ENCODE results near the gene KLRF1. TPM values are rescaled to one million over a fixed set of nuclear protein-coding genes. Genes with fewer than 3 reads are reported as not detected.

Gene KLRF1
- total RNA-seq, 4 donors from 2014 or later, result not detected

DNA sequence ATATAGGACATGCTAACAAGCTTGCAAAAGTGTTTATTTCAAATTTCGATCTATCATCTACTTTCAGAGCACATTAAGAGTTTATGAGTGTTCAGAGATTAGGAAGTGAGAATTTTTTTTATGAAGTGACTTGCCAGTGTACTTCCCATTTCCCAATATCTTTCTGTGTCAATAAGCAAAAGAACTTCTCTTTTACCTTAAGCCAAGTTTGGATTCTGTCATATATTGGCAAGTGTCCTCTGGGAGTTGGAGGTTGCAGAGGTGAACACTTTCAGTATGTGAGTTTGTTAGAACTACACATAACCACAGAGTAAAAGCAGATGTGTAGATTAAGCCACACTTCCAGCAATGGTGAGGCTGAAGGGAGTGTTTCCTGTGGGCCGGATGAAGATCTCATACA is 16.6 kb upstream of the KLRF1 start:
- Histone ChIP-seq H3K27me3 (no peaks in the 10 kb centered on the region), H3K4me3 (no peak overlapping the region), H3K27ac (no peak overlapping the region), H3K4me1 (peaks cover 0 to 5% of the 10 kb centered on the region in 2 donors), H3K9me3 (no peaks in the 10 kb centered on the region), H3K36me3 (no peaks in the 10 kb centered on the region)
- ATAC-seq (no peak), DNase-seq (no peak)
- intact Hi-C loops (cut with DNase I; ENCODE audit: low total_unique reads) (no loop called here), in situ Hi-C loops (cut with MboI; ENCODE audit: low sequenced_read_pairs in 4 of 4) (loop anchor here in 2 of 4 donors (10.0 kb wide), 1 partner anchor 114 kb away; no protein-coding TSS in a partner anchor)
- TF ChIP-seq, protein P1, sequence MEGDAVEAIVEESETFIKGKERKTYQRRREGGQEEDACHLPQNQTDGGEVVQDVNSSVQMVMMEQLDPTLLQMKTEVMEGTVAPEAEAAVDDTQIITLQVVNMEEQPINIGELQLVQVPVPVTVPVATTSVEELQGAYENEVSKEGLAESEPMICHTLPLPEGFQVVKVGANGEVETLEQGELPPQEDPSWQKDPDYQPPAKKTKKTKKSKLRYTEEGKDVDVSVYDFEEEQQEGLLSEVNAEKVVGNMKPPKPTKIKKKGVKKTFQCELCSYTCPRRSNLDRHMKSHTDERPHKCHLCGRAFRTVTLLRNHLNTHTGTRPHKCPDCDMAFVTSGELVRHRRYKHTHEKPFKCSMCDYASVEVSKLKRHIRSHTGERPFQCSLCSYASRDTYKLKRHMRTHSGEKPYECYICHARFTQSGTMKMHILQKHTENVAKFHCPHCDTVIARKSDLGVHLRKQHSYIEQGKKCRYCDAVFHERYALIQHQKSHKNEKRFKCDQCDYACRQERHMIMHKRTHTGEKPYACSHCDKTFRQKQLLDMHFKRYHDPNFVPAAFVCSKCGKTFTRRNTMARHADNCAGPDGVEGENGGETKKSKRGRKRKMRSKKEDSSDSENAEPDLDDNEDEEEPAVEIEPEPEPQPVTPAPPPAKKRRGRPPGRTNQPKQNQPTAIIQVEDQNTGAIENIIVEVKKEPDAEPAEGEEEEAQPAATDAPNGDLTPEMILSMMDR (IDR thresholded peaks at IDR 0.05 in 4 of 5, conservative IDR thresholded peaks at IDR 0.05 in 1 of 5), result no peak

DNA sequence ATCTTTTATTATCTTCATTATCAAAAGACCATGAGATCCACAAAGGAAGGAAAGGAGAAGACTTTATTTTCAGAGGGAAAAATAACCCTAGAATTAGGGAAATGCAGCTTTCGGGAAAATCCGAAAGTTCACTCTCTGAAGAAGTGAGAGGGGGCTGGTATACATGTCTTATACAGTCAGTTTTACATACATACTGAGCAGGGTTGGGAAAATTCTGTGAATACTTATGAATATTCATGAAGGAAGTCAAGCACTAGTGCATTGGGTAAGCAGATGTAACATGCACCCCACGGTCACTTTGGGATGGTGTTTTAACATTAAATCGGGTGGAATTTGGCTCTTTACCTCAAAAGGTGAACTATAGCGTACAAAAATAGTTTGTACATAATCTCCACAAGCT is 15.7 kb upstream of the KLRF1 start:
- Histone ChIP-seq H3K27me3 (no peaks in the 10 kb centered on the region), H3K36me3 (no peaks in the 10 kb centered on the region), H3K4me1 (peaks cover 0 to 2% of the 10 kb centered on the region in 2 donors), H3K27ac (no peak overlapping the region), H3K9me3 (no peaks in the 10 kb centered on the region), H3K4me3 (no peak overlapping the region)
- no peak for ATAC-seq
- intact Hi-C loops (cut with DNase I; ENCODE audit: low total_unique reads), result no loop called here
- no peak for TF ChIP-seq POLR2A (IDR thresholded peaks at IDR 0.05)
- TF ChIP-seq, protein P1 (IDR thresholded peaks at IDR 0.05 in 4 of 5, conservative IDR thresholded peaks at IDR 0.05 in 1 of 5), result no peak
- DNase-seq, result no peak
- in situ Hi-C loops (cut with MboI; ENCODE audit: low sequenced_read_pairs in 4 of 4), result loop anchor here in 2 of 4 donors (10.0 kb wide), 1 partner anchor 113 kb away; no protein-coding TSS in a partner anchor

DNA sequence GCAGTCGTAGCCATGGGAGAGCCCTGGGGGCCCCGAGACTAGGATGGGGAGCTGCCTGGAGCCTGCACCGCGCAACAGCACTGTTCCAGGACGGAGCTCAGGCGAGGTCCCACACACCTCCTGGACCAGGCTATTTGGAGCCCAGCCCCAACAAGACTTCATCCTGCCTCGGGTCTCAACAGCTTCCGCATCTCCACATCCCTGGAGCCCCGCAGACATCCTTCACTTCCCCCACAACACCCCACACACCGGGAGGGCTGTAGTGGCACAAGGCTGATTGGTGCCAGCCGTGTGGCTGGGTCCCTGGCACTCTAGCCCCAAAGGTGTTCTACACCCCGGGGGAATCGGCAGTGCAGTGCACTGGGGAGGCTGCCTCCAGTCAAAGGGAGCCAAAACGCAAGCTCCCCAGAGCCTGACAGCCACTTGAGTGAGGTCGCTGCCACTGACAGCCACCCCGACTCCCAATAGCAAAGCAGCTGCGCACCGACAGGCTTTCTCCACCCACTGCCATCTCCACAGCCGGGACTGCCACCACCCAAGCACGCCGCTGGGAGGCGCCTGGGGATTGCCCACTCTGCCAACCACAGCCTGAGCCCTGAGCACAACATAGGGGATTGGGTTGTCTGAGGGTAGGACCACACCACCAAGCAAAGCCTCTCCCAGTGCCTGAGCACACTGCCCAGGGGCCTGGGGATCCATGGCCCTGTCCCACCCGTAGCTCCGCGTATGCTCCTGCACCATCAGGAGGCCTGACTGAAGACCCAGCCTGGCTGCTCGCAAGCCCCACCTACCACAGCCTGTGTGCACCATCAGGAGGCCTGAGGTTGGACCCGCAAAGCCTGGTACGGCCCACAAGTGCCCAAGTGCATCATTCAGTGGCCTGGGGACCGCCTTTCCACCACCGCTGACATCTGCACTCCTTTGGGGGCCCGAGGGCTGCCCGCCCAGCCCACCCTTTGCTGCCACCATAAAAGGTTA is 13.2 kb upstream of the KLRF1 start:
- H3K27me3 ChIP-seq, result no peaks in the 10 kb centered on the region
- ATAC-seq (peak in 1 of 2 donors; percentile 39), DNase-seq (peak; percentile 24 to 51)
- in situ Hi-C loops (cut with MboI; ENCODE audit: low sequenced_read_pairs in 4 of 4), result loop anchor here in 2 of 4 donors (10.0 kb wide), 1 partner anchor 111 kb away; no protein-coding TSS in a partner anchor
- TF ChIP-seq POLR2A (IDR thresholded peaks at IDR 0.05), result no peak
- TF ChIP-seq, protein P1 (IDR thresholded peaks at IDR 0.05 in 4 of 5, conservative IDR thresholded peaks at IDR 0.05 in 1 of 5), result peak; percentile 14 to 63 (median 46)
- no peaks in the 10 kb centered on the region for H3K9me3 ChIP-seq
- no peak overlapping the region for H3K27ac ChIP-seq
- no peak overlapping the region for H3K4me3 ChIP-seq
- no peaks in the 10 kb centered on the region for H3K4me1 ChIP-seq
- no peaks in the 10 kb centered on the region for H3K36me3 ChIP-seq
- intact Hi-C loops (cut with DNase I; ENCODE audit: low total_unique reads), result loop anchor here (1.0 kb wide), 1 partner anchor 112 kb away; no protein-coding TSS in a partner anchor

DNA sequence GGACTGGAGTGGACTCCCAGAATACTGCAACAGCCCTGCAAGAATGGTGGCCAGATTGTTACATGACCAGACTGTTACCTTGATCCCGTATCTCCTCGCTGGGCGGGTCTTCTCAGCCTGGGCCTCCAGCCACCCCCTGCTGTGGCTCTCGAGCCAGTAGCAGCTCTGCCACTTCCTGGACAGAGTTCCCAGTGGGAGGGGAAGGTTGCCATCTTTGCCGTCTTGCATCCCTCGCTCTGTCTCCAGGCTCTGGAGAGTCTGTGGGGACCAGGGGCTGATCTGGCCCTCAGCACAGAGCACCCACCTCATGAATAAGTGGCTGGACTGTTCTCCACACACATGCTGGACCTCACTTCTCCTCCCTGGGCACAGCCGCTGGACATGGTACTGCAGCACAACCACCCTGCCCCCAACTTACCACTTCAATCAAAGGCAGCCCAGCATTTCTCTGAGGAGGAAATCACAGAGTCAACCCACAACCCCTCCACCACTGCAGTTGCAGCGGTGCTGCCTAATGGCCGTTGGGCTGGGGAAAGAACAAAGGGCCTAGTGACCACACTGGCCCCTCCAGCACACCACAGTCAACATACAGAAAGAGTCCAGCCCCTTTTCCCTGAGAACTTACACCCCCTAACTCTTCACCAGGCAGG is 6.9 kb upstream of the KLRF1 start:
- in situ Hi-C loops (cut with MboI; ENCODE audit: low sequenced_read_pairs in 4 of 4) (no loop called here), intact Hi-C loops (cut with DNase I; ENCODE audit: low total_unique reads) (no loop called here)
- Histone ChIP-seq H3K4me3 (no peak overlapping the region), H3K27me3 (no peaks in the 10 kb centered on the region), H3K27ac (no peak overlapping the region), H3K9me3 (peaks cover 0 to 4% (median 0%) of the 10 kb centered on the region in 3 donors), H3K4me1 (no peaks in the 10 kb centered on the region), H3K36me3 (no peaks in the 10 kb centered on the region)
- DNase-seq (no peak), ATAC-seq (no peak)
- no peak for TF ChIP-seq POLR2A (IDR thresholded peaks at IDR 0.05)
- TF ChIP-seq, protein P1 (IDR thresholded peaks at IDR 0.05 in 4 of 5, conservative IDR thresholded peaks at IDR 0.05 in 1 of 5), result no peak
